Activated T-cell treated with anti-CD3 and anti-CD28 coated beads, Interleukin-2, amount 50 U/mL, for 1 hour (primary cell): ENCODE data around the gene TMCC1.
"Not testable (repeated sequence)": the region's sequence is repeated elsewhere in the genome, so short reads cannot be mapped to it uniquely, and the experiment has no call there.

Experiments
- DNase-seq: peaks from one replicate; pipeline ENCODE4 v3.0.0-alpha.2; 2020

The TMCC1 gene

GRCh38 chr3:129766135-129766534 lies 127.4 kb downstream of the TMCC1 start:
- no peak for DNase-seq

- no peak for DNase-seq
These were observed 129.4 kb downstream of the TMCC1 start for GRCh38 chr3:129764090-129764489.

GRCh38 chr3:129758785-129759320 lies 134.7 kb downstream of the TMCC1 start:
- DNase-seq = no peak

- DNase-seq = no peak
These were observed 135.2 kb downstream of the TMCC1 start for GRCh38 chr3:129758306-129758705.

GRCh38 chr3:129756871-129757270 lies 136.6 kb downstream of the TMCC1 start:
- no peak for DNase-seq

- DNase-seq = not testable (repeated sequence)
These were observed 142.4 kb downstream of the TMCC1 start for GRCh38 chr3:129751105-129751504.

GRCh38 chr3:129749692-129750091 lies 143.8 kb downstream of the TMCC1 start:
- DNase-seq = no peak

GRCh38 chr3:129747992-129748391 lies 145.5 kb downstream of the TMCC1 start:
- DNase-seq = no peak

- DNase-seq = no peak
These were observed 146.4 kb downstream of the TMCC1 start for GRCh38 chr3:129747136-129747535.

- no peak for DNase-seq
These were observed 146.9 kb downstream of the TMCC1 start for GRCh38 chr3:129746629-129747028.

GRCh38 chr3:129745253-129745652 lies 148.3 kb downstream of the TMCC1 start:
- DNase-seq = no peak

GRCh38 chr3:129741794-129742193 lies 151.7 kb downstream of the TMCC1 start:
- DNase-seq = no peak

- no peak for DNase-seq
These were observed 153.4 kb downstream of the TMCC1 start for GRCh38 chr3:129740090-129740489.

GRCh38 chr3:129739634-129740033 lies 153.9 kb downstream of the TMCC1 start:
- DNase-seq = no peak

- DNase-seq = no peak
These were observed 155.3 kb downstream of the TMCC1 start for GRCh38 chr3:129738172-129738571.

- DNase-seq = no peak
These were observed 157.4 kb downstream of the TMCC1 start for GRCh38 chr3:129736070-129736469.

GRCh38 chr3:129735638-129736037 lies 157.9 kb downstream of the TMCC1 start:
- DNase-seq = no peak

GRCh38 chr3:129734449-129734848 lies 159.1 kb downstream of the TMCC1 start:
- no peak for DNase-seq

- DNase-seq = no peak
These were observed 161.2 kb downstream of the TMCC1 start for GRCh38 chr3:129732200-129732876.

GRCh38 chr3:129727707-129728106 lies 165.8 kb downstream of the TMCC1 start:
- DNase-seq = no peak

- DNase-seq = no peak
These were observed 169.8 kb downstream of the TMCC1 start for GRCh38 chr3:129723558-129724324.

- DNase-seq = no peak
These were observed 171.0 kb downstream of the TMCC1 start for GRCh38 chr3:129722527-129722926.

GRCh38 chr3:129718201-129718600 lies 175.3 kb downstream of the TMCC1 start:
- no peak for DNase-seq

- DNase-seq = no peak
These were observed 177.7 kb downstream of the TMCC1 start for GRCh38 chr3:129715854-129716253.
